ENCODE measurements around the gene PIGP. TPM values are rescaled to one million over a fixed set of nuclear protein-coding genes. Genes with fewer than 3 reads are reported as not detected.
A peak's percentile ranks its signal among the peaks of the same experiment; 100 is the strongest.

PIGP gene
- total and polyA plus RNA-seq, 2 of the 13 experiments (the other 11 are each of a cell fraction or from before 2014, with no cell fraction given): 14.8 to 33.4 TPM

- TF ChIP-seq ZNF614 (CRISPR knock-in tag; IDR thresholded peaks at IDR 0.05; ENCODE audit: borderline replicate concordance) (no peak), SRF (IDR thresholded peaks at IDR 0.05; ENCODE audit: low read depth, low read length) (no peak), ZSCAN31 (CRISPR knock-in tag; IDR thresholded peaks at IDR 0.05; ENCODE audit: low read depth) (no peak), ZNF660 (CRISPR knock-in tag; IDR thresholded peaks at IDR 0.05; ENCODE audit: borderline replicate concordance, low read depth) (no peak), CHD2 (IDR thresholded peaks at IDR 0.05; ENCODE audit: low read depth, low read length) (no peak), RARG (CRISPR knock-in tag; IDR thresholded peaks at IDR 0.05; ENCODE audit: low read depth) (no peak), HNRNPK (IDR thresholded peaks at IDR 0.05; ENCODE audit: low read depth, low read length, poor library complexity, severe bottlenecking) (no peak), SALL1 (CRISPR knock-in tag; IDR thresholded peaks at IDR 0.05) (peak; percentile 74; the same call in 1 of the 2 replicates)
- TF ChIP-seq, protein P1, sequence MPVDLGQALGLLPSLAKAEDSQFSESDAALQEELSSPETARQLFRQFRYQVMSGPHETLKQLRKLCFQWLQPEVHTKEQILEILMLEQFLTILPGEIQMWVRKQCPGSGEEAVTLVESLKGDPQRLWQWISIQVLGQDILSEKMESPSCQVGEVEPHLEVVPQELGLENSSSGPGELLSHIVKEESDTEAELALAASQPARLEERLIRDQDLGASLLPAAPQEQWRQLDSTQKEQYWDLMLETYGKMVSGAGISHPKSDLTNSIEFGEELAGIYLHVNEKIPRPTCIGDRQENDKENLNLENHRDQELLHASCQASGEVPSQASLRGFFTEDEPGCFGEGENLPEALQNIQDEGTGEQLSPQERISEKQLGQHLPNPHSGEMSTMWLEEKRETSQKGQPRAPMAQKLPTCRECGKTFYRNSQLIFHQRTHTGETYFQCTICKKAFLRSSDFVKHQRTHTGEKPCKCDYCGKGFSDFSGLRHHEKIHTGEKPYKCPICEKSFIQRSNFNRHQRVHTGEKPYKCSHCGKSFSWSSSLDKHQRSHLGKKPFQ (CRISPR knock-in tag; IDR thresholded peaks at IDR 0.05; ENCODE audit: insufficient replicate concordance): peak; percentile 24
- TF ChIP-seq, protein P2, sequence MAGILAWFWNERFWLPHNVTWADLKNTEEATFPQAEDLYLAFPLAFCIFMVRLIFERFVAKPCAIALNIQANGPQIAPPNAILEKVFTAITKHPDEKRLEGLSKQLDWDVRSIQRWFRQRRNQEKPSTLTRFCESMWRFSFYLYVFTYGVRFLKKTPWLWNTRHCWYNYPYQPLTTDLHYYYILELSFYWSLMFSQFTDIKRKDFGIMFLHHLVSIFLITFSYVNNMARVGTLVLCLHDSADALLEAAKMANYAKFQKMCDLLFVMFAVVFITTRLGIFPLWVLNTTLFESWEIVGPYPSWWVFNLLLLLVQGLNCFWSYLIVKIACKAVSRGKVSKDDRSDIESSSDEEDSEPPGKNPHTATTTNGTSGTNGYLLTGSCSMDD (CRISPR knock-in tag; IDR thresholded peaks at IDR 0.05): no peak
Observed at GRCh38 chr21:37082856-37083528, 10.1 kb upstream of the PIGP start (continued).
